ENCODE results near the gene LUC7L.

GRCh38 chr16:175011-175949 lies 54.0 kb downstream of the LUC7L start:
- TF ChIP-seq CTCF (optimal IDR thresholded peaks at IDR 0.05 in 1 of 3, IDR thresholded peaks at IDR 0.05 in 1 of 3, conservative IDR thresholded peaks at IDR 0.05 in 1 of 3; ENCODE audit: extremely low read depth in 1 of 3, insufficient read depth in 2 of 3, low read length in 3 of 3), result no peak
- TF ChIP-seq EZH2 (IDR thresholded peaks at IDR 0.05; ENCODE audit: low read length), result no peak

All from keratinocyte (primary cell).